GM23338 (cell line): Measurements from ENCODE around the gene PSMC4.

Experiments used
- CTCF ChIP-seq, 2 experiments: fragments of 200-600 bp in 1 of 2; sonication (generic) in 1 of 2; conservative IDR thresholded peaks; 2 replicates each; pipeline versions ENCODE4 v1.5.1 to v1.6.1; 2016 to 2017; ENCODE audit warnings: antibody characterized with exemption in 2 of 2, low read depth in 2 of 2, mild to moderate bottlenecking in 2 of 2, moderate library complexity in 1 of 2
- EZH2phosphoT487 ChIP-seq: fragments of 200-600 bp; sonication (generic); IDR thresholded peaks from one replicate; pipeline ENCODE4 v1.8.1; 2018; ENCODE audit warnings: antibody characterized with exemption; ENCODE audit not compliant: unreplicated experiment

GRCh38 chr19:40006273-40006691 is 35.3 kb downstream of the PSMC4 start:
- TF ChIP-seq CTCF (conservative IDR thresholded peaks at IDR 0.05; ENCODE audit: low read depth in 2 of 2) (no peak), EZH2phosphoT487 (no peak)
